Esophagus muscularis mucosa (tissue), 4 donors: ENCODE results near the gene KMT2E. TPM values are rescaled to one million over a fixed set of nuclear protein-coding genes. Genes with fewer than 3 reads are reported as not detected.
A peak's percentile ranks its signal among the peaks of the same experiment; 100 is the strongest.

ENCODE experiments used
- DNase-seq: peaks from one replicate; pipeline ENCODE4 v3.0.0-alpha.2; 2017; ENCODE audit errors: extremely low spot score
- H3K27ac ChIP-seq, 4 donors: fragments of 200-600 bp; sonication (generic); replicated peaks in 1 of 4; 1 replicate in 3 of 4; 2 replicates in 1 of 4; pipeline ENCODE4 v1.5.1; 2016 to 2019; ENCODE audit warnings: mild to moderate bottlenecking in 1 of 4
- H3K27me3 ChIP-seq, 4 donors: fragments of 200-600 bp; sonication (generic); one replicate each; pipeline versions ENCODE4 v1.5.1 to v1.6.0; 2016 to 2019
- H3K36me3 ChIP-seq, 4 donors: fragments of 200-600 bp; sonication (generic); one replicate each; pipeline ENCODE4 v1.5.1; 2016 to 2019
- H3K4me1 ChIP-seq, 4 donors: fragments of 200-600 bp; sonication (generic); one replicate each; pipeline ENCODE4 v1.5.1; 2016 to 2019
- H3K4me3 ChIP-seq, 4 donors: fragments of 200-600 bp; sonication (generic); 1 replicate in 2 of 4; 2 replicates in 2 of 4; pipeline ENCODE4 v1.5.1; 2016 to 2019; ENCODE audit warnings: mild to moderate bottlenecking in 4 of 4, moderate library complexity in 1 of 4
- H3K9me3 ChIP-seq, 4 donors: fragments of 200-600 bp; sonication (generic); 1 replicate in 3 of 4; 2 replicates in 1 of 4; pipeline ENCODE4 v1.5.1; 2016 to 2019
- EP300 ChIP-seq: sonication (generic); formaldehyde crosslinking; IDR thresholded peaks from one replicate; pipeline ENCODE4 v1.6.1; 2017; ENCODE audit warnings: antibody characterized with exemption
- POLR2A ChIP-seq: fragments of 450-650 bp; IDR thresholded peaks from one replicate; pipeline ENCODE4 v1.6.1; 2017; ENCODE audit warnings: antibody characterized with exemption, moderate library complexity, mild to moderate bottlenecking, low read depth
- POLR2AphosphoS5 ChIP-seq, 2 donors: sonication (generic); formaldehyde crosslinking; IDR thresholded peaks; one replicate each; pipeline ENCODE4 v1.6.1; 2017; ENCODE audit warnings: antibody characterized with exemption in 2 of 2
- WGBS: methylation state at CpG from one replicate; pipeline ENCODE4 v1.1.5; 2018; 5-methylcytosine and 5-hydroxymethylcytosine counted together
- intact Hi-C: fragments of 100-400 bp; cut with DNase I; formaldehyde crosslinking; loops from one replicate; pipeline ENCODE4 v1.15.1; 2023
- total RNA-seq, 4 donors: library from RNA; depleted of rRNA; stranded (reverse); fragments of >200 nt; gene quantifications; one replicate each; pipeline versions ENCODE4 v1.1.0 to v1.2.1, GENCODE V29; 2016
- TF ChIP-seq, protein P1 (sequence below), 3 experiments: fragments of 200-600 bp in 2 of 3; fragments of 450-650 bp in 1 of 3; sonication (generic) in 2 of 3; IDR thresholded peaks; one replicate each; pipeline ENCODE4 v1.5.1; 2017 to 2019; ENCODE audit warnings: antibody characterized with exemption in 3 of 3, mild to moderate bottlenecking in 2 of 3, moderate library complexity in 1 of 3

The KMT2E gene
- total RNA-seq, 4 donors from 2014 or later: 77.0 to 109 (median 94.0) TPM

GRCh38 chr7:105011141-105011830 lies 2.7 kb upstream of the KMT2E start:
- DNase-seq: no peak
- H3K36me3 ChIP-seq: no peaks in the 10 kb centered on the region
- WGBS: 2% methylated on average over 7 of the region's 7 CpGs
- no peaks in the 10 kb centered on the region for H3K27me3 ChIP-seq
- intact Hi-C loops: no loop called here
- H3K4me3 ChIP-seq: peak overlapping the region; percentile 67 to 90 (median 86)
- peak overlapping the region; percentile 95 to 100 (median 100) for H3K27ac ChIP-seq
- H3K4me1 ChIP-seq: peaks cover 7 to 45% (median 37%) of the 10 kb centered on the region in 4 donors
- no peak for TF ChIP-seq POLR2A
- TF ChIP-seq POLR2AphosphoS5 (IDR thresholded peaks at IDR 0.05): no peak
- H3K9me3 ChIP-seq: no peaks in the 10 kb centered on the region

- Histone ChIP-seq H3K4me1 (peaks cover 12 to 45% (median 32%) of the 10 kb centered on the region in 4 donors), H3K27ac (peak overlapping the region; percentile 95 to 100 (median 100)), H3K27me3 (no peaks in the 10 kb centered on the region), H3K9me3 (no peaks in the 10 kb centered on the region), H3K36me3 (no peaks in the 10 kb centered on the region), H3K4me3 (peak overlapping the region; percentile 67 to 90 (median 86))
- under 1% methylated on average over 21 of the region's 21 CpGs for WGBS
- TF ChIP-seq, protein P1, sequence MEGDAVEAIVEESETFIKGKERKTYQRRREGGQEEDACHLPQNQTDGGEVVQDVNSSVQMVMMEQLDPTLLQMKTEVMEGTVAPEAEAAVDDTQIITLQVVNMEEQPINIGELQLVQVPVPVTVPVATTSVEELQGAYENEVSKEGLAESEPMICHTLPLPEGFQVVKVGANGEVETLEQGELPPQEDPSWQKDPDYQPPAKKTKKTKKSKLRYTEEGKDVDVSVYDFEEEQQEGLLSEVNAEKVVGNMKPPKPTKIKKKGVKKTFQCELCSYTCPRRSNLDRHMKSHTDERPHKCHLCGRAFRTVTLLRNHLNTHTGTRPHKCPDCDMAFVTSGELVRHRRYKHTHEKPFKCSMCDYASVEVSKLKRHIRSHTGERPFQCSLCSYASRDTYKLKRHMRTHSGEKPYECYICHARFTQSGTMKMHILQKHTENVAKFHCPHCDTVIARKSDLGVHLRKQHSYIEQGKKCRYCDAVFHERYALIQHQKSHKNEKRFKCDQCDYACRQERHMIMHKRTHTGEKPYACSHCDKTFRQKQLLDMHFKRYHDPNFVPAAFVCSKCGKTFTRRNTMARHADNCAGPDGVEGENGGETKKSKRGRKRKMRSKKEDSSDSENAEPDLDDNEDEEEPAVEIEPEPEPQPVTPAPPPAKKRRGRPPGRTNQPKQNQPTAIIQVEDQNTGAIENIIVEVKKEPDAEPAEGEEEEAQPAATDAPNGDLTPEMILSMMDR (IDR thresholded peaks at IDR 0.05): no peak
- TF ChIP-seq POLR2AphosphoS5 (IDR thresholded peaks at IDR 0.05): peak in 1 of 2 donors; percentile 6
- intact Hi-C loops: no loop called here
- no peak for DNase-seq
Measured at GRCh38 chr7:105011831-105012502, 2.0 kb upstream of the KMT2E start.

DNA sequence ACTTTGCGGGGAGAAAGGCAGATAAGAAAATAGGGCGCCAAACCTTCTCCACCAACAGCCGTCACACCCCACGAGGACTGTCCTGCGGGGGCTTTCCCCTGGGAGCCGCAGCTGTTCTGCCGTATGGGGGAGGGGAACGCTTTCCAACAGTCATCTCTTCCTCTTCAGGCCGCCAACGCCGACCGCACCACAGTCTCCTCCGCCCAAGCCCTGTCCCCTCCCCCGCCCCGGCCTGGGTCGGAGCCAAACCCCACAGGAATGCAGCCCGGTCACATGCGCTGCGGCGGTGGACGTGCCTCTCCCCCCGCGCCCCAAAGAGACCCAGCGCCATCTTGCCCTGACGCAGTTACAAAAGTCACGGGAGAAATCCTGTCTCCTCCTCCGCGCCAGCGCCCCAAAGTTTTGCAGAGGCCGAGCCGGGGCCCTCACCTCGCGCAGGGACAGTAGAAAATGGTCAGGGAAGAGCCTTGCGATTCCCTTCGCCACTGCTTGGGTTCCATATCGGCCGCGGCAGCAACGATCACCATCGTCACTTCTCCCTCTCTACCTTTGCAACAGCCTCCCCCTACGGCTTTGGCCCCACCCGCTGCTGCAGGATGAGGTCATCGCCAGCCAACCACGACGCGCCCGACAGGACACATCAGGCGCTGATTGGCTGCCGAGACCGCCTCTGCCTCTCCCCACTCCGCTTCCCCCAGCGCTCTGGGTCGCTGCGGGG lies 1.3 kb upstream of the KMT2E start:
- peaks cover 19 to 45% (median 29%) of the 10 kb centered on the region in 4 donors for H3K4me1 ChIP-seq
- WGBS: under 1% methylated on average over 31 of the region's 54 CpGs
- intact Hi-C loops: no loop called here

DNA sequence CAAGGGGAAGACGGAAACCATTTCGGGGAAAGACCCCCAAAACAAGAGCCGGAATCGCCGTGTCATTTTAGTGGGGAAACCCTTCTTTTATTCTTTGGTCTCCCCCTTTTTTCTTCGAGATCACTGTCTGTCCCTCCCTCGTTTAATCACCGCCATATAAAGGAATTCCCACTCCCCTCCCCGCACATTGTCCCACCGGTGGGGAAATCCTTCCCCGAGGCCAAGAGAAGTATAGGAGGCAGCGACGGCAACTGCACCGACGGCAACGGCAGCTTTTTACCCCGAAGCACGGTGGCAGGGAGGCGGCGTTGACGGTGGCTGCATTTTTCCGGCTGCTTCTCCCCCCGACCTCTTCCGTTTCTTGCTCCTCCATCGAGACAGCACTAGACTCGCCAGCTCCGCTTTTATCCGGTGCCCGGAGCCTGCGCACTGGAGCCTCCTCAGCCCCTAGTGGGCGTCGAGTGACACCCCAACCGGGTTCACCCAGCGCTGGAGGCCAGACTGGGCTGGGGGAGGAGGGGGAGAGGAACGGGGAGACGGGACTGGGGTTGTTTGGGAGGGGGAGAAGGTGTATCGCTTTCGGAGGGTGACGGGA lies 687 bp upstream of the KMT2E start:
- TF ChIP-seq POLR2A: peak; percentile 94
- TF ChIP-seq POLR2AphosphoS5 (IDR thresholded peaks at IDR 0.05): peak; percentile 16 to 81
- TF ChIP-seq EP300: no peak
- TF ChIP-seq, protein P1 (IDR thresholded peaks at IDR 0.05): peak in 2 of 3 experiments; percentile 38 to 66
- Histone ChIP-seq H3K4me1 (peaks cover 21 to 45% (median 31%) of the 10 kb centered on the region in 4 donors), H3K9me3 (no peaks in the 10 kb centered on the region), H3K27ac (peak overlapping the region; percentile 95 to 100 (median 100)), H3K4me3 (peak overlapping the region; percentile 67 to 90 (median 86)), H3K36me3 (no peaks in the 10 kb centered on the region), H3K27me3 (no peaks in the 10 kb centered on the region)
- intact Hi-C loops: no loop called here
- WGBS: 1% methylated on average over 37 of the region's 39 CpGs
- peak; percentile 98 for DNase-seq

More for the DNA sequence above, 1.3 kb upstream of the KMT2E start:
- Histone ChIP-seq H3K36me3 (no peaks in the 10 kb centered on the region), H3K4me3 (peak overlapping the region; percentile 67 to 90 (median 86)), H3K27ac (peak overlapping the region; percentile 95 to 100 (median 100)), H3K9me3 (no peaks in the 10 kb centered on the region), H3K27me3 (no peaks in the 10 kb centered on the region)
- DNase-seq: peak; percentile 100
- TF ChIP-seq POLR2AphosphoS5 (IDR thresholded peaks at IDR 0.05): peak; percentile 93 to 100
- TF ChIP-seq POLR2A: no peak

DNA sequence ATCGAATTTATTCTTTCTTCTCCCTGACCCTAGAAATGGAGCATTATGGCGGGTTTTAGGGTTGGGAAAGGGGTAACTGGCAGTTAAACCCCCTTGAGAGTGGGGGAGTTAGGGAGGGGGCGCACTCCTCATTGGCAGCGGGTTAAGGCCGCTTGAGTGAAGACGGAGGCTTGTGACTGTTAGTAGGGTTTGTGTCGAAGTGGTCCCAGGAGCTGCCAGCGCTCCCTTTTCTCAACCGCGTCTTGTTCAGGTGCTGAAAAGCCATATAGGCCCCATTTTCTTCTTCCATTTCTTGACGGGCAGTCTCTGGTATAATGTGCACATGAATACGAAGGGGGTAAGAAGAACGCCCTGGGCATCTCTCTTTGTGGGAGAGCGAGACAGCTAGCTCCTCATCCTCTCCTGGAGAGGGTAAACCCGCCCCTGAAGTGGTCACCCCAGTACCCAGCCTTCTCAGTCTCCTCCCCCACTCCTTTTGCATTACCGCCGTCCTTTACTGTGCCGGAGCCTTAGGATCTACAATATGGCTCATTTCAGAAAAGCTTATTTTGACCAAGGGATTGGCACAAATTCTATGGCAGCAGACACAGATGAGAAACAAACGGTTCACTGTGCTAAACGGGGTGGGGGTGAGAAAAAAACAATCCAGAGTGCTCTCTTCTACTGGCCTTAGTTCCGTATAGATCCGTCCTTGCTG lies 836 bp downstream of the KMT2E start:
- TF ChIP-seq POLR2A (peak; percentile 35), EP300 (no peak), POLR2AphosphoS5 (IDR thresholded peaks at IDR 0.05) (peak; percentile 70 to 75)
- TF ChIP-seq, protein P1 (IDR thresholded peaks at IDR 0.05): no peak
- peak overlapping the region; percentile 95 to 100 (median 100) for H3K27ac ChIP-seq
- peaks cover 22 to 47% (median 38%) of the 10 kb centered on the region in 4 donors for H3K4me1 ChIP-seq
- no peaks in the 10 kb centered on the region for H3K27me3 ChIP-seq
- no peak for DNase-seq
- intact Hi-C loops: loop anchor here (2.0 kb wide), 1 partner anchor 30 kb away; no protein-coding TSS in a partner anchor
- no peaks in the 10 kb centered on the region for H3K36me3 ChIP-seq
- H3K4me3 ChIP-seq: peak overlapping the region; percentile 67 to 90 (median 86)
- no peaks in the 10 kb centered on the region for H3K9me3 ChIP-seq
- under 1% methylated on average over 22 of the region's 22 CpGs for WGBS
